ENCODE results near the gene MT1F.
A peak's percentile ranks its signal among the peaks of the same experiment; 100 is the strongest.
"Not testable (repeated sequence)": the region's sequence is repeated elsewhere in the genome, so short reads cannot be mapped to it uniquely, and the experiment has no call there.

Gene MT1F

GRCh38 chr16:56657555-56658326, at the start of gene MT1F:
MT1F (plus strand) TSS chr16:56657959; CDS start chr16:56658059, 100 bp downstream.
- DNase-seq (ENCODE audit: low read depth in 2 of 2): peak; percentile 35 to 52

DNA sequence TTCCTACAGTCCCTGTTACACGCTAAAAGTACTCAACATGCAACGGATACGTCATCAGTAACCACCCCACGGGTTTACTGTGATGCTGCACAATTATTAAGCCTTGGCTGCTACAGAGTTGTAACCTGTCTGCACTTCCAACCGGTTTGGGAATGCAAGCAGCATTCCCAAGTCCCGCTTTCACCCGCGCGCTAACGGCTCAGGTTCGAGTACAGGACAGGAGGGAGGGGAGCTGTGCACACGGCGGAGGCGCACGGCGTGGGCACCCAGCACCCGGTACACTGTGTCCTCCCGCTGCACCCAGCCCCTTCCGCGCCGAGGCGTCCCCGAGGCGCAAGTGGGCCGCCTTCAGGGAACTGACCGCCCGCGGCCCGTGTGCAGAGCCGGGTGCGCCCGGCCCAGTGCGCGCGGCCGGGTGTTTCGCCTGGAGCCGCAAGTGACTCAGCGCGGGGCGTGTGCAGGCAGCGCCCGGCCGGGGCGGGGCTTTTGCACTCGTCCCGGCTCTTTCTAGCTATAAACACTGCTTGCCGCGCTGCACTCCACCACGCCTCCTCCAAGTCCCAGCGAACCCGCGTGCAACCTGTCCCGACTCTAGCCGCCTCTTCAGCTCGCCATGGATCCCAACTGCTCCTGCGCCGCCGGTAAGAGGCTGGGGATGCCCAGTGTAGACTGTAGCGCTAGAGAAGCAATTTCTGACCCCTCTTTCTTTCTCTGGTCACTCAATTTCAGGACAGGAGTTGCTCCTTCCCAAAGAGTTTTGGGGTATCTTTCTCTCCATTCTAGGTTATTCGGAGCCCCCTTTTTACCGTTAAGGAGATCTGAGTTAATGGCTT, 49.5 kb upstream of the MT1F start, which contains the start of gene MT2A:
TSS of gene MT2A (plus strand) at position 542 of the 833 bp plus-strand sequence. CDS start at position 614, 72 bp downstream.
- DNase-seq (ENCODE audit: low read depth in 2 of 2): peak; percentile 67 to 68

GRCh38 chr16:56608876-56609462, 48.8 kb upstream of the MT1F start:
- DNase-seq (ENCODE audit: low read depth in 2 of 2): no peak

DNA sequence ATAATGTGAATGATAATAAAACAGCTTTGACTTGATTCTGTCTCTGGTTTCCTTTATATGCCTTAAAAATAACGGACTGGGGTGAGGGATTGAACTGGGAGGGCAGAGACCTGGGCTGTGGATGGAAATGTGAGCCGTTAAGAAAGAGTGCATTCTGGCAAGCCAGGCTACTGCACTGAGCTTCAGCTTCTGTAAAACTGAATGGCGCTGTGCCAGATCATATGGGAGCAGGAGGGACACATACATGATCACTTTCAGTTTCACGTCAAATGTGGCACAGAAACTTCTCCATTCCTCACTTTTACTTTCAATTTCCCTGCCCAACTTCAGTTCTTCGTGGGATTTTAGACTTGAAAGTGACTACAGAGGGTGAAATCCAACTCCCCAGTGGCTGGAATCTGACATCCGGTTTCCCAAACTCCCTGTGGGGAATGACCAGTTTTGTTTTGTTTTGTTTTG, 48.3 kb upstream of the MT1F start:
- DNase-seq (ENCODE audit: low read depth in 2 of 2): peak in 1 of 2 donors; percentile 40

DNA sequence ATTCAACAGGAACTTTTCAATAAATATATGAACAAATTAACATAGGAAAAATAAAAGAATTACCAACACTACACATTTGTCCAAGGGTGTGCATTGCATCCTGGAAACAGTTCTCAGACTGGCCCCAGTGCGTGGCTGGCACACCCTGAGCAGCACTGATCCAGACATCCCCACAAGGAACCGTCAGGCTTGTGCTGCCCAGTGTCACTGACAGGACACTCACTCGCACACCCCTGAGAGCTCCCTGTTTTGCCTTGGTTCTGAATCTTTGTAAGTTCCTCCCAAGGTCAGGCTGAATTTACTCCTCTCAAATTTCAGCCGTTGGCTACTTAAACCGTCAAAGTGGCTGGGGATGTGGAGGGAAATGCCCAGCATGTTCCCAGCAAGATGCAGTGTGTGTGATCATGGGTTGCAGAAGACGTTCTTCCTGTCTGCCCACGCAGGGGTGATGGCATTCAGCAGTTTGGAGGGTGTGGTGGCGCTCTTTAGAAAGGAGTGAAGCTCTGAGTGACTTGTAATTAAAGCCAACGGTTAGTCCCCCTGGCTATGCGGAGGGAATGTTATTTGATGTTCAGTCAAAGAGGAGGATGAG, 47.6 kb upstream of the MT1F start:
- DNase-seq (ENCODE audit: low read depth in 2 of 2): peak in 1 of 2 donors; percentile 28

GRCh38 chr16:56610609-56611111, 47.1 kb upstream of the MT1F start:
- DNase-seq (ENCODE audit: low read depth in 2 of 2): no peak

DNA sequence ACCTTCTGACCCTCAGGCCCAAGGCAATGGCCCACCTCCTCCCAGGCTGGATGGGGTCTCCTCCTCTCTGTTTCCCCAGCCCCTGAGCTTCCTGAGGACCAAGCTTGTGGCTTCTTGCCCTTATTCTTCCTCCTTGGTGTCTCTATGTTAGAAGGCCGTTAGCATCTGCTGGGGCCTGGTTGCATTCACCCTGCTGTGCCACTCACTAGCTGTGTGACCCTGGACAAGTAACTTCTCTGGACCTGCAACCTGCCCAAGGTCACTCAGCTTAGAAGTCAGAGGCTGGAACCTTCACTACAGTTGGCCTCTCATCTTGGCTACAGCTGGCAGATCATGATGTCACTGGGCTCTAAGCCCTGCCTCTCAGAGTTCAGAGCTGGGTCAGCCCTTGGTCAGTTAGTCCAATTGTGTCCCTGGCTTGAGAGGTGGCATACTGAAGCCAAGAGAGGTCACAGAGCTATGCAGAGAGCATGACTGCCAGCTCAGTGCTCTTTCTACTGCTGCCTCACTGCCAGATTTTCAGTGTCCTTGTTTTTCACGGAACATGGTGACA, 46.4 kb upstream of the MT1F start:
- no peak for DNase-seq (ENCODE audit: low read depth in 2 of 2)

- no peak for DNase-seq (ENCODE audit: low read depth in 2 of 2)
These were observed 44.1 kb upstream of the MT1F start for GRCh38 chr16:56613706-56614105.

DNA sequence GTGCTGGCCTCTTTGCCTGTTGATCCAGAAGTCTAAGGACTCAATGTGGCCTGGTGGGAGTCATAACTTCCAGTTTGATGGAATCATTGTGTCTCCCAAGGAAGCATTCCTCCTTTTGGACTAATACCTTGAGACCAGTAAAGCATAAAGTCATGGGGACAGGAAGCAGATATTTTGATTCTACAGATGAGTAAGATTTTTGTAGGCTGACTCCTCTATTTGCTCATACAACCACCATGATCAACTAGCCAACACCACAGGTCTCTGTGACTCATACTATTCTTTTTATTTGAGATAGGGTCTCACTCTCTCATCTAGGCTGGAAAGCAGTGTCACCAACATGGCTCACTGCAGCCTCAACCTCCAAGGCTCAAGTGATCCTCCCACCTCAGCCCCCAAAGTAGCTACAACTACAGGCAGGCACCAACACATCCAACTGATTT, 43.2 kb upstream of the MT1F start:
- no peak for DNase-seq (ENCODE audit: low read depth in 2 of 2)

DNA sequence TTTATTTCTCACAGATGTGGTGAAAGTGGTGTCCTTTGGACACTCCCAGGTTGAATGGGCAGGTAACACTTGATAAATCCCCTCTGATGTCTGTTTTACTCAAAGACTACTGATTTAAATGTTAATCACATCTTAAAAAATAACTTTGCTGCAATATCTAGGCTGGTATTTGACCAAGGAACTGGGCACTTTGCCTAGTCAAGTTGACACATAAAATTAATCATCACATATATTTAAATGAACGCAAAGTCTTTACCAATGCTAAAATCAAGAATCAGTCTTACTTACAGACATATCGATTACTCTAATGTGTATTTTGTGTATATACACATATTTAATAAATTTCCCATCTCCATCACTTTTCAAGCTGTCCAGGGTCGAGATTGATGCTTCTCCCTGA, 42.4 kb upstream of the MT1F start:
- no peak for DNase-seq (ENCODE audit: low read depth in 2 of 2)

DNA sequence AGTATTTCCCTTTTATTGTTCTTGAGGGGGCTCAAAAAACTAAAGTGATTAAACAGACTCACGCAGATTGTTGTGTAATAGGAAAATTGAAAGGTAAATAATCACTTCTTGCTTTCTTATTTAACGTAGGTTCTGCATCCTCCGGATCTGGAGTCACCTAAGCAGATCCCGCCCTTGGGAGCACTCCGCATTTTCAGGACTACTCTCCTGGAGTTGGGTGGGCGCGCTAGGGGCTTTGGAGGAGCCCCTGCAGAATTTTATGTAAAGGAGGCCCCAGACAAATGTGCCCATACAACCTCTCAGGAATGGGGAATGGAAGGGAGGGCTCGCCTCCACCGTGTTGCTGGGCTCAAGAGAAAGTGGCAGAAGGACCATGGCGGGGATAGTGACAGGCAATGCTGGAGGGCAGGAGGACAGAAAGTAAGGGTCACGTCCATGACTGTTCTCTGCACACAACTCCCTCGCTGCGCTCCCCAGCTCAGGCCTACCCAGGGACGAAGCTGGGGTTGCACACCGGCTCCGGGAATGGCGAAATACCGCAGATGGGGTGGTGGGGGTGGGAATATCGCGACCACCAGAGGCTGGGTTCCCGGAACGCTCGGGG, 41.0 kb upstream of the MT1F start:
- DNase-seq (ENCODE audit: low read depth in 2 of 2): no peak

DNA sequence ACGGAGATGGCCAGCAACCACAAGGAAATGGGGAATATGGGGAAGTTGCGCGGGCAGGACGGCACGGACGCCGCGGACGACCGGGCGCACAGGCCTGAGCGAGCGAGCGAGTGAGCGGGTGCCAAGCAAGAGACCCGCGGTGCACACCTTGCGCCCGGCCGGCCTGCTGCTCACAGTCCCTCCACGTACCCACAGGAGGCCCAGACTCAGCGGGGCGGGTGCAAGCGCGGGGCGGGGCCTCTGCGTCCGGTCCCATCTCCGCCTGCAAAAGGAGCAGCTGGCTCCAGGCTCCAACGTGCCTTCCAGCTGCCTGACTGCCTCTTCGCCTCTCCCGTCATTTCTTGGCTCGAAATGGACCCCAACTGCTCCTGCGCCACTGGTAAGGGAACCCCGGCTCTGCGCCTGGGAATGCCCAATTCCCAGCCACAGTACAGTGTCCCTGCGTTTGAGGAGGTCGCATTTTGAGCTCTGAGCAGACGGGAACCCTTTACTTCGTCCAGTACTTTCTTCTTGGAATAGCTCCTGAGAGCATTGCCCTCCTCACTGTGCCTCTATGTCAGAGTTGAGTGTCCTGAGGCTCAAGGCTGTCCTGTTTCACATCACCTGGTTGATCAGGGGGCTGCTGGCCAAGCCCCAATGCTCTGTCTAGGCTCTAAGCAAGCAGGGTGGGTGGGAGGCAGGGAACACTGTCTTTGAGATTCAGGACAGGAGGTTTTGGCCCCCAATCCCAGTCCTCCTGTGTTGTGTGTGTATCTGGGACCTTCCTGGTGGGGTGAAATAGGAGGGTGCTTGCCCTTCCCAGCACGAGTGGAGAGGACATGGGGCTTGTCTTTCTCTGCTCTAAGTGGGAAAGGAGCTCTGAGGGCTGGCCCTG, 40.3 kb upstream of the MT1F start:
- no peak for DNase-seq (ENCODE audit: low read depth in 2 of 2)

- DNase-seq (ENCODE audit: low read depth in 2 of 2): no peak
These were observed 39.6 kb upstream of the MT1F start for GRCh38 chr16:56618138-56618537.

- no peak for DNase-seq (ENCODE audit: low read depth in 2 of 2)
These were observed 37.3 kb upstream of the MT1F start for GRCh38 chr16:56620339-56620897.

DNA sequence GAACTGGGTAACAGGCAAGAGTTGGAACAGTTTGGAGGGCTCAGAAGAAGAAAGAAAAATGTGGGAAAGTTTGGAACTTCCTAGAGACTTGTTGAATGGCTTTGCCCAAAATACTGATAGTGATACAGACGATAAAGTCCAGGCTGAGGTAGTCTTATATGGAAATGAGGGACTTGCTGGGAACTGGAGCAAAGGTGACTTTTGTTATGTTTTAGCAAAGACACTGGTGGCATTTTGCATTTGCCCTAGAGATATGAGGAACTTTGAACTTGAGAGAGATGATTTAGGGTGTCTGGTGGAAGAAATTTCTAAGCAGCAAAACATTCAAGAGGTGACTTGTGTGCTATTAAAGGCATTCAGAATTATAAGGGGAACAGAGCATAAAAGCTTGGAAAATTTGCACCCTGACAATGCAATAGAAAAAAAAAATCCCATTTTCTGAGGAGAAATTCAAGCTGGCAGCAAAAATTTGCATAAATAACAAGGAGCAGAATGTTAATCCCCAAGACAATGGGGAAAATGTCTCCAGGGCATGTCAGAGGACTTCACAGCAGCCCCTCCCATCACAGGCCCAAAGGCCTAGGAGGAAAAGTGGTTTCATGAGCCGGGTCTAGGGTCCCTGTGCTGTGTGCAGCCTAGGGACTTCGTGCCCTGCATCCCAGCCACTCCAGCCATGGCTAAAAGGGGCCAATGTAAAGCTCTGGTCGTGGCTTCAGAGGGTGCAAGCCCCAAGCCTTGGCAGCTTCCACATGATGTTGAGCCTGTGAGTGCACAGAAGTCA, 35.9 kb upstream of the MT1F start:
- DNase-seq (ENCODE audit: low read depth in 2 of 2): not testable (repeated sequence)

DNA sequence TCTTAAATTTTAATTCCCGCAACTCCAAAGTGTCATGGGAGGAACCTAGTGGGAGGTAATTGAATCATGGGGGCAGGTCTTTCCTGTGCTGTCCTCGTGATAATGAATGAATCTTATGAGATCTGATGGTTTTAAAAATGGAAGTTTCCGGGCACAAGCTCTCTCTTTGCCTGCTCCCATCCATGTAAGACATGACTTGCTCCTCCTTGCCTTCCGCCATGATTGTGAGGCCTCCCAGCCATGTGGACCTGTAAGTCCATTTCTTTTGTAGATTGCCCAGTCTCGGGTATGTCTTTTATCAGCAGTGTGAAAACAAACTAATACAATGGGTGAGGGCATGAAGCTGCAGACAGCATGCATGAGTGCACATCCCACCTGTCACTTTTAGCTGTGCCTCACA, 34.6 kb upstream of the MT1F start:
- not testable (repeated sequence) for DNase-seq (ENCODE audit: low read depth in 2 of 2)

- DNase-seq (ENCODE audit: low read depth in 2 of 2): no peak
These were observed 34.1 kb upstream of the MT1F start for GRCh38 chr16:56623637-56624036.

GRCh38 chr16:56625140-56625942, 32.4 kb upstream of the MT1F start, which contains the start of gene MT1E:
MT1E (plus strand) TSS chr16:56625781; CDS start chr16:56625852, 71 bp downstream.
- DNase-seq (ENCODE audit: low read depth in 2 of 2): no peak
